Fibroblast of skin of right quadriceps (primary cell): ENCODE measurements around the gene TAS2R50.
"Not testable (repeated sequence)": the region's sequence is repeated elsewhere in the genome, so short reads cannot be mapped to it uniquely, and the experiment has no call there.

Source experiments
- DNase-seq: peaks from one replicate; pipeline ENCODE4 v3.0.0-alpha.2; 2013

The TAS2R50 gene

GRCh38 chr12:10986812-10987211 lies at the start of gene TAS2R50:
TSS of gene TAS2R50 (minus strand) at chr12:10986912. CDS start at chr12:10986860, 52 bp downstream.
- no peak for DNase-seq

DNA sequence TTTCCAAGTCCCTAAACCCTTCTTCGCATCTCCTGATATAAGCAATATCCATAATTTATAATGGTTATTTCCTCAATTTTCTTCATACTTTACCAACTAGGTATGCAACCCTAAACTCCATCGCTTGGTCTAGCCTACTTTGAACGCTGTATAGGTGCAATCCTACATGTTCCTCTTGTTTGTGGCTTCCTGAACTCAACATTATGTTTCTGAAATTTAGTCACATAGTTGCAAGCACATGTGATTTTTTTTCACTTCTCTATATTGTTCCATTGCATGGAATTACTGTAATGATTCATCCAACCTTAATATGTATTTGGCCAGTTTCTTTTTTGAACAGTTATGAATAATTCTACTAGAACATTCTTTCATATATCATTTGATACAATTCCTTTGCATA lies 47.2 kb upstream of the TAS2R50 start:
- DNase-seq, result not testable (repeated sequence)

- DNase-seq, result no peak
Observed at GRCh38 chr12:11031307-11031706, 44.6 kb upstream of the TAS2R50 start, which contains the start of gene TAS2R31. TSS of gene TAS2R31 (minus strand) at chr12:11031407. CDS start at chr12:11031335, 72 bp downstream.

GRCh38 chr12:11026118-11026517 lies 39.4 kb upstream of the TAS2R50 start:
- DNase-seq, result no peak

DNA sequence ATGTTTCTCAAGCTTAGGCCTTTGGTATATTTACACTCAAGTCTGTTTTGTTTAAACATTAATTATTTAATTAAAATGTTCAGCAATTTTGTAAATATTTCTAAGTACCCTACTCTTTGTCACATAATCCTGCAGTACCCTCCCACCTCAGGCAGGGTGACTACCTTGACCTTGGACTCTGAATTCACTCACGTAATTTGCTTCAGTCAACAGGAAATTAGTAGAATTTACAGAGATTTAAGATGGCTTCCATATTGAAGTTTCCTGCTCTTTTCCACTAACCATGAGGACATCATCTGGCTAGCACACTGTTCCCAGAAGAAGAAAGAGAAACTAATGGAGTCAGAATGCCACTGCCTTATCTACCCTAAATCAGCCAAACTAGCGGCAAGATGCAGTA lies 36.7 kb upstream of the TAS2R50 start:
- no peak for DNase-seq

- DNase-seq, result no peak
Observed at GRCh38 chr12:11022520-11022919, 35.8 kb upstream of the TAS2R50 start, which contains the start of gene TAS2R19. TSS of gene TAS2R19 (minus strand) at chr12:11022620. CDS start at chr12:11022571, 49 bp downstream.

DNA sequence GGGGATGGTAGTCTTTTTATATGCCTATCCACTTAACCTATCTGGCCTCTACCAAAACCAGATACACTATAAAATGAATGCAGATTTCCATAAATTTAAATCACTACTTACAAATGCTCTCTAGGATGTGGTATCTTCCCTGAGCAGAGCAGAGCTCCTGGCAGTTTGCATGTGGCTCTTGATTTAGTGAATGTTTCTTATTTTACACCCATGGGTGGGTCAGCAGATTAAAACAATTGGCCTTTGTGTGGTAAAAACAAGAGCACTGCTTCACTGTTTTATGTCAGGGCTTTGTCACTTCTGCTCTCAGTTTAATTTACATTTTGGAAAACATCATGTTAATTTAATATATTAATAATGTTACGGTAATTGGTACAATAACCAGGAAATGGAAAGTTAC lies 30.2 kb upstream of the TAS2R50 start:
- DNase-seq, result no peak

DNA sequence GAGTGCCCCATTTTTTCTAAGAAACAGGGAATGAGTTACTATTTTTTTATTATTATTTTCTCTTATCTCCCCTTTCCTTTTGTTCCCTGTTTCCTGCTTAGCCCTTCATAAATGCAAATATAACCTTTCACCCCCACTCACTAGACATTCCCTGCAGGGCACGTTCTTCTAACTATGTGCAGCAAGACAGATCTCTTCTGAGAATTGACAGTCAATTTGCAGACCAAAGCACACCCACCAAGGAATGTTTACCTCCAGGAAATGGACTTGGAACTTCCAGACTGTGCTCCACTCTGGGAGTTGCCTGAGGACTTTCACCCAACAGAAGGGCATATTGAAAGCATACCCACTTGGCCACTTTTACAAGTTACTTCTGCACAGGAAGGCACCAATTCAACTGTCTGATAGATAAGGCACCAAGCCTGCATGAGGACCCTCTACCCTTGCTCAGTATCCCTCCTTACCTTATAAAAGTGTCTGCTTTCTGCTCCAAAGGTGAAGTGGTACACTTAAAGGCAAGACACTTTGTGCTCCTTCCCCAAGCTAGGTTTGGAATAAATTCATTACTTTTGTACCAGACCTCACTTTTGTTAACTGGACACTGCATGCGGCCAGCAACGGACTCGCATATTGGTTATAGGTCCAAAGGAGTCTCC lies 29.2 kb upstream of the TAS2R50 start:
- DNase-seq, result no peak

- peak; percentile 4 for DNase-seq
Observed at GRCh38 chr12:11014234-11014633, 27.5 kb upstream of the TAS2R50 start.

DNA sequence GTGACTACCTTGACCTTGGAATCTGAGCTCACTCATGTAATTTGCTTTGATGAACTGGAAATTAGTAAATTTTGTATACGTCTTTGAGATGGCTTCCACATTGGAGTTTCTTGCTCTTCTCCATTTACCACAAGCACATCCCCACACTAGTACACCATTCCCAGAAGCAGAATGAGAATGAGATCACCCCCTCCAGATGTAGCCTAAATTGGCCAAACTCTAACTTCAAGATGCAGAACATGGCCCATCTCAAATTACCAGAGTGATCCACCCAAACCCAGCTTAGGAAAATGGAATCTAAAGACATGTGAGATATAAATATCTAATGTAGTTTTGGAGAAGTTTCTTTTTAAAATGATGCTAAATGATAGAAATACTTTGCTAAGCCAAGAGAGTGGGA lies 20.9 kb upstream of the TAS2R50 start:
- DNase-seq, result no peak

- no peak for DNase-seq
Observed at GRCh38 chr12:10998204-10998603, 11.5 kb upstream of the TAS2R50 start, which contains the start of gene TAS2R20. TSS of gene TAS2R20 (minus strand) at chr12:10998304. CDS start at chr12:10997875, 429 bp downstream.

DNA sequence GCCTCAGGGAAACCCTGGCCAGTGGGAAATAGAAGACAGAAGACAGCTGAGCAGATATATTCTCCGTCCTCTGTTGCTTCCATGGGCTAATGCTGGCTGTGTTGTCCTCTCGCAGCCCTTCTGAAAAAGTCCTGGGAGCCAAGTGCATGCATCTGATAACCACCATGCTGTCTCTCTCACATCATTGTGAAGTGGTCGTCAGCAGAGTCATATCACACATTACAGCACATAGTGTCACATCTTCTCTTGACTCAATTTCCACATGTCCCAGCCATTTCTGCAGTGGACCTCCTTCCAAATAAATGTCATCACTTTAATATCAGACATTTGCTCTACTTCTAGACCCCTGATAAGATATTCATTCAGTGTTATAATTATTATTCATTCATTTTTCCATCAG lies 7.6 kb upstream of the TAS2R50 start:
- DNase-seq, result no peak

GRCh38 chr12:10989107-10989506 lies 2.4 kb upstream of the TAS2R50 start:
- no peak for DNase-seq

GRCh38 chr12:10982244-10982643 lies 4.5 kb downstream of the TAS2R50 start:
- no peak for DNase-seq

- DNase-seq, result no peak
Observed at GRCh38 chr12:10974965-10975364, 11.7 kb downstream of the TAS2R50 start.

DNA sequence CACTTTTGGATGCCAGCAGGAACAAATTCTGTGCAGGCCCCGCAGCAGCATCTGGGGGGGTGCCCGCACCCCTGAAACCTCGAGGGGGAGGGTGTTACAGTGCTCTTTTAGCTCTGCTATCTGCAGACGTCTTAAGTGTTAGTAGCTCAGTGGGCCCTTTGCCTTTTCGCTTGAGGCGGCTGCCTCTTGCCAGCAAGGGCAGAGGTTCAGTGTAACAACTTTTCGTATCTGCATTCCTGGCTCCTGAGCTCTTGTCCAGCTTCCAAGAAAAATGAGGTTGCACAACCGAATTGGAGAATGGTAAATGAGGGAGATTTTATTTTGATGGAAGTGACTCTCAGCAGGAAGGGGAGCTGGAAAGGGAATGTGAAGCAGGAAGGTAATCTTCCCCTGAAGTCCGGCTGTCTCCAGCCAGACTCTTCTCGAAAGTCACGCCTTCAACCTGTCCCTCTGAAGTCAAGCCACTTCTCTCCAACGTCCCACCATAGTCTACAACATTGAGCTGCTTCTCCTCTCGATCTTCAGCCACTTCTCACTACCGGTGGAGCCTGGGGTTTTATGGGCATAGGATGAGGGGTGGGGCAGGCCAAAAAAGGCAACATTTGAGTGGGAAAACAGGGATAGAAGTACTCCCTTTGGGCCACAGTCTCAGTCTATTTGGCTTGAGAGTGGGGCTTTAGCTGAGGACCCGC lies 17.8 kb downstream of the TAS2R50 start:
- peak; percentile 55 for DNase-seq

- peak; percentile 80 for DNase-seq
Observed at GRCh38 chr12:10967409-10967808, 19.3 kb downstream of the TAS2R50 start.

GRCh38 chr12:10966314-10966713 lies 20.4 kb downstream of the TAS2R50 start:
- no peak for DNase-seq

DNA sequence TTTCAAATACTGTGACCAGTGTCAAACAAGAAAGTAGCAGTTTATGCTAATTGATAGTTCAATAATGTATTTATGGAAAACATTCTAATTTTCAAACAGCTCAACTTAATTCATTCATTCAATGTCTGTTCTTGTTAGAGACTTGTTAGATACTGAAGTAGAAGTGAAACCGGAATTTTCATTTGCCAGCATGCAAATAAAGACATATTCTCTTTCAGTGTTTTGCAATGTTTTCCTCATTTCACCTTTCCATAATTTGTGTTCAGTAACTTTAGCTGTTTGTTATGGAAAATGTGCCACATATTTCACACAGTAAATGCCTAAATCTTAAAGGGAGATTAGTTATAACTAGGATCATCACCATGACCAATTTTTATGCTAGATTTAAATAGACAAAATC lies 21.2 kb downstream of the TAS2R50 start:
- no peak for DNase-seq

DNA sequence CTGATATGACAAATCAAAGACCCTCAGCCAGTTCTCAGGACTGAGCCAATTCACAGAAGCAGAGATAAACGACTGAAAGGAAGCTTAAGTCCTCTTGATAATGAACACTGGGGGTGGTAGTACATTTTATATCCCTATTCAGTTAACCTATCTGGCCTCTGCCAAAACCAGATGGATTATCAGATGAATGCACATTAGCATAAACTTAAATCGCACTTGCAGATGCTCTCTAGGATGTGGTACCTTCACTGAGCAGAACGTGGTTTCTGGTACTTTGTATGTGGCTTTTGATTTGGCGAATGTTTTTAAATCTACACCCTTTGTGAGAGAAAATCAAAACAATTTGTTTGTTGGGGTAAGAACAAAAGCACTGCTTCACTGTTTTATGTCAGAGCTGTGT lies 26.5 kb downstream of the TAS2R50 start:
- no peak for DNase-seq

GRCh38 chr12:10959804-10960203 lies 26.9 kb downstream of the TAS2R50 start:
- peak; percentile 12 for DNase-seq

- DNase-seq, result peak; percentile 76
Observed at GRCh38 chr12:10957741-10958140, 29.0 kb downstream of the TAS2R50 start.

DNA sequence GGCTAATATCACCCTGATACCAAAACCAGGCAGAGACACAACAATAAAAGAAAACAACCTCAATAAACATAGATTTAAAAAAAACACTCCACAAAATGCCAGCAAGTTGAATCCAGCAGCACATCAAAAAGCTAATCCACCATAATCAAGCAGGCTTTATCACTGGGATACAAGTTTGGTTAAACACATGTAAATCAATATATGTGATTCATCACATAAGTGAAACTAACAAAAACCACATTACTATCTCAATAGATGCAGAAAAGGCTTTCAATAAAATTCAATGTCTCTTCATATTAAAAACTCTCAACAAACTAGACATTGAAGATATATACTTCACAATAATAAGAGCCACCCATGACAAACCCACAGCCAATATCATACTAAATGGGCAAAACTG lies 30.6 kb downstream of the TAS2R50 start:
- DNase-seq, result no peak

DNA sequence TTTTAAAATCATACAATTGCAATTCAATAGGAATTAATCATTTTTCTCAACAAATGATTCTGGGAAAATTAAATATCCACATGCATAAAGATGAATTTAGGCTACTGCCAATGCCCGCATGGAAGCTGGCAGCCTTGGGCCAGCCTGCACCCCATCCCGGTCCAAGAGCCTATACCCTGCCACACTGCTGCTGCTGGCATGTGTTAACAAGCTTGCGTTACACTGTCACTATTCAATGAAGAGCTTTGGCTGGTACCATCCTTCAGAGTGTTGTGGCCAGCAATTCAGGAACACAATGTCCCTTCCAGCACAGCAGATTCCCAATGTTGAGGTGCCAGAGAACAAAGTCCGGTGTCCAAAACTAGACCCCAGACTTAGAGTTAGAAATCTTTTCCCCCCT lies 34.1 kb downstream of the TAS2R50 start:
- DNase-seq, result no peak
